Prostate gland (tissue), 2 donors: ENCODE measurements around the gene LIPN. TPM values are rescaled to one million over a fixed set of nuclear protein-coding genes. Genes with fewer than 3 reads are reported as not detected.

Experiments
- DNase-seq: peaks from one replicate; pipeline ENCODE4 v3.0.0-alpha.2; 2019; ENCODE audit warnings: low spot score
- H3K27ac ChIP-seq, 2 donors: fragments of 200-600 bp; sonication (generic); 2 replicates each; pipeline ENCODE4 v1.5.1; 2017 to 2019
- H3K27me3 ChIP-seq: fragments of 200-600 bp; sonication (generic); replicated peaks from 2 replicates; pipeline ENCODE4 v1.5.1; 2019; ENCODE audit not compliant: insufficient read depth
- H3K36me3 ChIP-seq, 2 donors: fragments of 200-600 bp; sonication (generic); 1 replicate in 1 of 2; 2 replicates in 1 of 2; pipeline versions ENCODE4 v1.5.1 to v1.8.1; 2017 to 2019
- H3K4me1 ChIP-seq: fragments of 200-600 bp; sonication (generic); replicated peaks from 2 replicates; pipeline ENCODE4 v1.5.1; 2019
- H3K4me3 ChIP-seq, 2 donors: fragments of 200-600 bp; sonication (generic); 2 replicates each; pipeline ENCODE4 v1.5.1; 2017 to 2019
- H3K9me3 ChIP-seq: fragments of 200-600 bp; sonication (generic); 2 replicates; pipeline ENCODE4 v1.5.1; 2017
- POLR2A ChIP-seq: fragments of 450-650 bp; IDR thresholded peaks from one replicate; pipeline ENCODE4 v1.6.1; 2016; ENCODE audit warnings: antibody characterized with exemption, mild to moderate bottlenecking
- POLR2AphosphoS5 ChIP-seq: sonication (generic); formaldehyde crosslinking; IDR thresholded peaks from one replicate; pipeline ENCODE4 v1.6.1; 2017; ENCODE audit warnings: antibody characterized with exemption
- WGBS: methylation state at CpG from one replicate; pipeline ENCODE4 v1.1.5; 2018; 5-methylcytosine and 5-hydroxymethylcytosine counted together
- intact Hi-C: fragments of 100-400 bp; cut with DNase I; formaldehyde crosslinking; loops from one replicate; pipeline ENCODE4 v1.14.2; 2022
- total RNA-seq, 2 donors: library from RNA; depleted of rRNA; stranded (reverse); fragments of >200 nt; gene quantifications; one replicate each; pipeline ENCODE4 v1.1.0, GENCODE V29; 2016
- TF ChIP-seq, protein P1 (sequence below), 4 experiments: fragments of 200-600 bp in 2 of 4; fragments of 450-650 bp in 2 of 4; sonication (generic) in 2 of 4; IDR thresholded peaks; 1 replicate in 3 of 4; 2 replicates in 1 of 4; pipeline ENCODE4 v1.5.1; 2016 to 2019; ENCODE audit warnings: antibody characterized with exemption in 4 of 4, mild to moderate bottlenecking in 2 of 4, moderate library complexity in 2 of 4

The LIPN gene
- total RNA-seq, 2 donors from 2014 or later, result not detected

GRCh38 chr10:88756660-88757059 is 3.2 kb upstream of the LIPN start:
- DNase-seq, result no peak
- no peak overlapping the region for H3K27ac ChIP-seq
- H3K27me3 ChIP-seq, result no peaks in the 10 kb centered on the region
- H3K9me3 ChIP-seq, result no peaks in the 10 kb centered on the region
- intact Hi-C loops, result no loop called here
- TF ChIP-seq, protein P1, sequence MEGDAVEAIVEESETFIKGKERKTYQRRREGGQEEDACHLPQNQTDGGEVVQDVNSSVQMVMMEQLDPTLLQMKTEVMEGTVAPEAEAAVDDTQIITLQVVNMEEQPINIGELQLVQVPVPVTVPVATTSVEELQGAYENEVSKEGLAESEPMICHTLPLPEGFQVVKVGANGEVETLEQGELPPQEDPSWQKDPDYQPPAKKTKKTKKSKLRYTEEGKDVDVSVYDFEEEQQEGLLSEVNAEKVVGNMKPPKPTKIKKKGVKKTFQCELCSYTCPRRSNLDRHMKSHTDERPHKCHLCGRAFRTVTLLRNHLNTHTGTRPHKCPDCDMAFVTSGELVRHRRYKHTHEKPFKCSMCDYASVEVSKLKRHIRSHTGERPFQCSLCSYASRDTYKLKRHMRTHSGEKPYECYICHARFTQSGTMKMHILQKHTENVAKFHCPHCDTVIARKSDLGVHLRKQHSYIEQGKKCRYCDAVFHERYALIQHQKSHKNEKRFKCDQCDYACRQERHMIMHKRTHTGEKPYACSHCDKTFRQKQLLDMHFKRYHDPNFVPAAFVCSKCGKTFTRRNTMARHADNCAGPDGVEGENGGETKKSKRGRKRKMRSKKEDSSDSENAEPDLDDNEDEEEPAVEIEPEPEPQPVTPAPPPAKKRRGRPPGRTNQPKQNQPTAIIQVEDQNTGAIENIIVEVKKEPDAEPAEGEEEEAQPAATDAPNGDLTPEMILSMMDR (IDR thresholded peaks at IDR 0.05), result no peak
- TF ChIP-seq POLR2AphosphoS5 (no peak), POLR2A (no peak)
- no peaks in the 10 kb centered on the region for H3K36me3 ChIP-seq
- 57% methylated on average over 1 of the region's 1 CpG for WGBS
- no peak overlapping the region for H3K4me3 ChIP-seq
- no peaks in the 10 kb centered on the region for H3K4me1 ChIP-seq

DNA sequence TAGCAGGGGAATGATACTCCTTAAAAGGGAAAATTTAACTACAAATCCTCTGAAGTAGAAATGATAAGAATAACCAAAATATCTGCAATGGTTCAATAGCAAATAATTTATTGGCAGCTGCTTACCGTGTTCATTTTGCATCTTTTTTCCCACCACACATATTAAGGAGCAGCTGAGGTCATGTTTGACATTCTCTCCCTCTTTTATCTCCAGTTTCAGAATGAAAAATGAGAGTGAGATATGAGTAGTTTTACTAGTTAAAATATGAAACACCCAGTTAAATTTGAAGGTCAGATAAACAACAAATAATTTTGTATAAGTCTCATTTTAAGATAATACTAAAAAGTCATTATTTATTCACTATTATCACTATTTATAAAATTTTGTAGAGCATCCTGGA is 3.1 kb downstream of the LIPN start:
- Histone ChIP-seq H3K36me3 (no peaks in the 10 kb centered on the region), H3K27me3 (no peaks in the 10 kb centered on the region), H3K4me1 (no peaks in the 10 kb centered on the region), H3K27ac (no peak overlapping the region), H3K9me3 (no peaks in the 10 kb centered on the region), H3K4me3 (no peak overlapping the region)
- 60% methylated on average over 1 of the region's 1 CpG for WGBS
- TF ChIP-seq POLR2AphosphoS5 (no peak), POLR2A (no peak)
- TF ChIP-seq, protein P1 (IDR thresholded peaks at IDR 0.05), result no peak
- intact Hi-C loops, result no loop called here
- DNase-seq, result no peak

DNA sequence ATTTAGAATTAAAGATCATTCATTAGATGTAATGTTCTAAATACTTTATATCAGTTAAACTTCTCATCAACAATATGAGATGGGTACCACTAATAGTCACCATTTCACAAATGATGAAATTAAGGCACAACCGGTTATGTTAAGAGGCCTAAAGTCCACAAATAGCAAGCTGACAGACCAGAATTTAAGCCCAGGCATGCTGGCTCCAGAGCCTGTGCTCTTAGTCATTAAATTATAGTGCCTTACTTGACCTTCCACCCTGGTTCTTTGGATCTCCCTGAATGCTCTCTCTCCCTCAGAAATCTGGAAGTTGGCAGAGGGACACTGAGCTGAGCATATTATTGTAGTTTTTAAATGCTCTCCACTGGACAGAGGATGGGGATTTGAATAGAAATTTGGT is 3.6 kb downstream of the LIPN start:
- intact Hi-C loops, result no loop called here
- WGBS, result 39% methylated on average over 1 of the region's 1 CpG
- no peaks in the 10 kb centered on the region for H3K27me3 ChIP-seq
- H3K27ac ChIP-seq, result no peak overlapping the region
- H3K4me1 ChIP-seq, result no peaks in the 10 kb centered on the region
- H3K4me3 ChIP-seq, result no peak overlapping the region
- no peak for TF ChIP-seq POLR2AphosphoS5
- TF ChIP-seq, protein P1 (IDR thresholded peaks at IDR 0.05), result no peak
- H3K9me3 ChIP-seq, result no peaks in the 10 kb centered on the region
- no peaks in the 10 kb centered on the region for H3K36me3 ChIP-seq
- DNase-seq, result no peak

DNA sequence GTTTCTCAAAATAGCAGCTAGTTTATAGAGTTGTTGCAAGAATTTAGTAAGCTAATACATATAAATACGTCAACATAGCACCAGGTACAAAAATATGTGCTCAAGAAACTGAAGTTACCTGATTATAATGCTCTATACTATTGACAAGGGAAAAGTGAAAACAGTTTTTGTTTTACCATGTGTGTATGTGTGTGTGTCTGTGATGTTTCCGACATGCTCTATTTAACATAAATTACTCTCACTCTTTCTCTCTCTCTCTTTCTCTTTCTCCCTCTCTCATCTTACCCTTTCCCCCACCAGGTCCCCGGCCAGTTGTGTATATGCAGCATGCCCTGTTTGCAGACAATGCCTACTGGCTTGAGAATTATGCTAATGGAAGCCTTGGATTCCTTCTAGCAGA is 4.3 kb downstream of the LIPN start:
- H3K36me3 ChIP-seq, result no peaks in the 10 kb centered on the region
- intact Hi-C loops, result no loop called here
- no peak overlapping the region for H3K4me3 ChIP-seq
- DNase-seq, result no peak
- TF ChIP-seq POLR2AphosphoS5 (no peak), POLR2A (no peak)
- TF ChIP-seq, protein P1 (IDR thresholded peaks at IDR 0.05), result no peak
- no peaks in the 10 kb centered on the region for H3K27me3 ChIP-seq
- no peaks in the 10 kb centered on the region for H3K4me1 ChIP-seq
- WGBS, result 82% methylated on average over 3 of the region's 3 CpGs
- no peaks in the 10 kb centered on the region for H3K9me3 ChIP-seq
- no peak overlapping the region for H3K27ac ChIP-seq

- DNase-seq, result no peak
- TF ChIP-seq POLR2A, result no peak
- TF ChIP-seq, protein P1 (IDR thresholded peaks at IDR 0.05), result no peak
- no peak for TF ChIP-seq POLR2AphosphoS5
- H3K27me3 ChIP-seq, result no peaks in the 10 kb centered on the region
- intact Hi-C loops, result no loop called here
- H3K9me3 ChIP-seq, result no peaks in the 10 kb centered on the region
- 92% methylated on average over 1 of the region's 1 CpG for WGBS
- H3K27ac ChIP-seq, result no peak overlapping the region
- no peaks in the 10 kb centered on the region for H3K36me3 ChIP-seq
- no peaks in the 10 kb centered on the region for H3K4me1 ChIP-seq
- no peak overlapping the region for H3K4me3 ChIP-seq
Measured at GRCh38 chr10:88765816-88766215, 6.0 kb downstream of the LIPN start.
